NCI-H146 treated with DMSO at 0.1 percent for 48 hours (cell line): ENCODE results near the gene NAALADL2.
"Not testable (repeated sequence)": the region's sequence is repeated elsewhere in the genome, so short reads cannot be mapped to it uniquely, and the experiment has no call there.

Source experiments
- DNase-seq: peaks from one replicate; lab custom pipeline; 2025; ENCODE audit not compliant: unreplicated experiment; lab: John Stamatoyannopoulos, UW

Gene NAALADL2

DNA sequence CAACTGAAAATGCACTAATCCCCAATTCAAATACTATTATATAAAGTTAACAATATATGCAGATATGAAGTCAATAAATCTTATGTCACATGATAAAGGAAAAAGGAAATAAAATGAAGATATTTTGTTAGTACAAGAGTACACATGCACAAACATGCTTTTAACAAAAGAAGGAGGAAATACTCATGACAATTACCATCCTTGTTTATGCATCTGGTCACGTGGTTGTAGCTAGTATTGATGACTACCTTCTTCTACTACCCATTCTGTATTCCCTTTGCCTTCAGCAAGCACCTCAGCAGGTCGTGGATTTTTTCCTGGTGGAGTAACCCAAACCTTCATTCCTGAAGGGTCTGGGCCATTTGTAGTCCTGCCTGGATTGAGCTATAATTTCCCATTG, 669.6 kb downstream of the NAALADL2 start:
- not testable (repeated sequence) for DNase-seq

GRCh38 chr3:175535351-175535750, 676.2 kb downstream of the NAALADL2 start:
- no peak for DNase-seq

DNA sequence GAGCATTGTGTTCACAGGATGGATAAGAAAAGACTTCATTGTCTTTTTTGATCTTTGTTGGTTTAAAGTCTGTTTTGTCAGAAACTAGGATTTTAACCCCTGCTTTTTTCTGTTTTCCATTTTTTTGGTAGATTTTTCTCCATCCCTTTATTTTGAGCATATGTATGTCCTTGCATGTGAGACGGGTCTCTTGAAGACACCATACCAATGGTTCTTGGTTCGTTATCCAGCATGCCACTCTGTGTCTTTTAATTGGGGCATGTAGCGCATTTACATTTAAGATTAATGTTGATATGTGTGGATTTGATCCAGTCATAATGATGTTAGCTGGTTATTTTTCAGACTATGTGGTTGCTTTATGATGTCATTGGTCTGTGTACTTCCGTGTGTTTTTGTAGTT, 687.0 kb downstream of the NAALADL2 start:
- DNase-seq, result no peak

DNA sequence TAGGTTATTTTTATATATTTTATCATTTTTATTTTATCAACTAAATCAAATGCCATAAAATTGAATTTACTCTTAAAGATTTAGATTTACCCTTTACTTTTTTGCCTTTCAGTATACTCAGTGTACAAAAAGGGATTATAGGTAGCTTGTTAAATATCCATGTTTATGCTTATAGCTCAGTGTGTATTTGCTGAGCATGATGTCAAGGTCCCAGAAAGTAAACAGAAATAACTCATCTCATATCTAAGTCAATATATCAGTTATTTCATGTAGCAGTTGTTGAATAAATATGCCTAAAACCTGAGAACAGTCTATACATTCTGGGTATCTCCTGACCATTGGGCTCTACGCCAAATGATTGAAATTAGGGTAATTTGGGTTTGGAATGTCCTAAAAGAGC, 693.8 kb downstream of the NAALADL2 start:
- DNase-seq, result no peak

GRCh38 chr3:175554801-175555200, 695.7 kb downstream of the NAALADL2 start:
- DNase-seq, result no peak

GRCh38 chr3:175558261-175558660, 699.1 kb downstream of the NAALADL2 start:
- DNase-seq, result no peak

DNA sequence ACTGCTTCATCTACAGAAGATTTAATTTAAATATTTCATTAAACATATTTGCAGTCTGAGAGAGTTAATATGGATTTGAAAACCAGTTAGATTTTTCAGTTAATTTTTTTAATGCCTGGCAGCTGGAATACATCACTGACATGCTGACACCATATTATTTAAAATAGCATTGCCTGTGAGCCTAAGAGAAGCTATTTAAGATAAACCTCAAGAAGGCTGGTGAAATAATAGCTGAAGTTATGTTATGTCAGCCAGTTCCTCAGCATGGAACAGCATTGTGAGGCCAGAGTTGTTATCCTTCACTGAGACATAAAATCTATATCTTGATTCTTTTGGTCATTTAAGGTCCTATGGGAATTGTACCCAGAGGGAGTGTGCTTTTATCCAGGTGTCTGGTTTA, 705.2 kb downstream of the NAALADL2 start:
- DNase-seq, result no peak

DNA sequence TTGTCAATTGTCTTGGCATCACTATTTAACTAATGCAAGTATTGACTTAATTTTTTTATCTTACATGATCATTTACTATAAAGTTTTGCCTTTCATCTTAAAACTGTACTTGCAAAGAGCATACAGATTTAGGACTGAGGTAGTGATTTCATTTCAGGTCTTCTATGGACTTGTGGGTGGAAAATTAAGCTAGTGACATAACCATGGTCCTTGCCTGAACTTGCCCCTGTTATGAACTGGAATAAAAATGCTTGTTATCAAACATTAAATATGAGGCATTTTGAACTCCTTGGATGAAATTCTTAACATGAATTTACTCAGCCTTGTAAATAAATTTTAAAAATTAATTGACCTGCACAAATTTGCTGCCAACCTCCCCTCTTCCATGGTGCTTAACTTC, 712.0 kb downstream of the NAALADL2 start:
- DNase-seq, result no peak

DNA sequence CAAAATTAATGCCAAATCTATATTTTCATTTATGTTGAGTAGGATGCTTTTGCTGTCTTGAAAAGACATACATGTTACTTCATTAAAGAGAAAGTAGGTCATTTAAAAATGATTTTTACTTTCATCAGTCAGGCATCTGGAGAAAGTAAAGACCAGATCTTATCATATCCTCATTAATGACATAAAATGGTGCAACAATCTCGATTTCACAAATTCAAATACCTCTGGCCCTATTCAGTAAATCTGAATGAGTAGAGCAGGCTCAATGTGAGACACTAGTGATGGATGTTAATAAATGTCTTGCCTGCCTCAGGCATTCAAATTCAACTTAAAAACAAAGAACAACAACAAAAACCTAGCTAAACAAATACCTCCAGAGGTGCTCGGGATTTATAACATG, 714.1 kb downstream of the NAALADL2 start:
- no peak for DNase-seq

- DNase-seq, result no peak
Measured at GRCh38 chr3:175580318-175580717, 721.2 kb downstream of the NAALADL2 start.

- DNase-seq, result no peak
Measured at GRCh38 chr3:175585898-175586297, 726.8 kb downstream of the NAALADL2 start.

DNA sequence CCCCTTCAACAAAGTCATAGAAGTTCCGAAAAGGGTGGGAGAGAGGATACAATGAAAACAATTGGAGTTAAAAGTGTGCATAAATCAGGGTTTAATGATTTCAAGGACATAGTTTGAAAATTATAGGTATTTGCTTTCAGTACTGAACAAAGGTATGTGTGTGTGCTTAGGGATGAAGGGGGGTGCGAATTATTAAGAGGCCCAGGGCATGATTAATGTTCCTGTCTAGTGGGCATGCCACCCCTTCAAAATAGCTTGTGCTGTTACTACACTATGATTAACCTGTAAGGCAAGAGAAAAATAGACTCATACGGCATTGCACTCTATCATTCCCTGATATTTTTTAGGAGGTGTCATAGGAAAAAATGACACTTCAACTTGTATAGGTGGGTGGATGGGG, 731.6 kb downstream of the NAALADL2 start:
- no peak for DNase-seq

DNA sequence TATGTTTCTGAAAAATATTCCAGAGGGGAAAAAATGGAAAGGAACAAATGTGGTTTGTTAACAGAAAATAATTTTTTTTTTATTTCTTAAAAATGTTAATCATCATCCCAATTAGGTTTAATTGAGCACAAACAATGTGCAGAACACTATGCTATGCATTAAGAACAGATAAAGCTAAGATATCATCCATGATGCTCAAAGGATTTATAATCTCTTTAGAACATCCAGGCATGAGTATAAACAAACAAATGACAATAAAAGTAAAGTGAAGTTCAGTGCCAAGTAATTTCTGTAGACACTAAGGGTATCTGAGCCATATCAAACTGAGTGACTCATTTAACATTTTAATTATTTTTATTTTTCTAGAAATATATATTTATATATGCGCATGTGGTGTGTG, 732.2 kb downstream of the NAALADL2 start:
- DNase-seq, result no peak

GRCh38 chr3:175593331-175593730, 734.2 kb downstream of the NAALADL2 start:
- DNase-seq, result no peak

- DNase-seq, result no peak
Measured at GRCh38 chr3:175598740-175599139, 739.6 kb downstream of the NAALADL2 start.

DNA sequence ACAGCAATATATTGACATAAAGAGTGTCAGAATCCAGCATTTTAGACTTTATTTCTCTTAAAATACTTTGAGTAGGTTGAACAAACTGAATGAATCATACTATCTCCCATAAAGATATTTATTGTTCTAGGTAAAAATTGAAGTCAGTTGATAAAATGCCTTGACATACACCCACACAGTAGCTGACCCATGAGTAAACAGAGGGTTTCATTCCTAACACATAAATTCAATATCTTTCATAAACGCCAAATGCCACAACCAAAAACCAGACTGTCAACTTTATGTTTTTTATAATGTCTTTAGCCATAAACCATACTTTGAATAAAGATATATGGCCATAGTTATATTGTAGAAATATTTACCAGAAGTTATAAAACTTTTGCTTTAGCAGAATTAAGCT, 742.4 kb downstream of the NAALADL2 start:
- DNase-seq, result no peak

DNA sequence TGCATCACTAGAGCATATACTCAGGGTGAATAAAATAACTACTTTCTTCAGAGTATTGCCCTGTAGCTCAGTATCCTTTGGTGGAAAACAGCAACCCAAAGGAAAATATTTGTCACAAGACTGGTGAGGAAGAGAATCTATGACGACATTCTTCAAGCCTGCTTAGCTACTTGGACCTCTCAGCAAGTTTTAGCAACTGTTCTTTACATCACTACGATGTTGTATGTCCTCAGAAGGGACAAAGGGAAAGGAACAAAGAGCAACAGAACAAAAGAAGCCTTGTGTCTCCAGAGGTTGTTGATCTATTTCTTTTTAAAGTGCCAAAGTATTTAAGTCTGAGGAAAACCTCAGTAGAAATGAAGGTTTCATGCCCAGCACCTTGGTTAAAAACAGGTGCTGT, 746.7 kb downstream of the NAALADL2 start:
- DNase-seq, result no peak

DNA sequence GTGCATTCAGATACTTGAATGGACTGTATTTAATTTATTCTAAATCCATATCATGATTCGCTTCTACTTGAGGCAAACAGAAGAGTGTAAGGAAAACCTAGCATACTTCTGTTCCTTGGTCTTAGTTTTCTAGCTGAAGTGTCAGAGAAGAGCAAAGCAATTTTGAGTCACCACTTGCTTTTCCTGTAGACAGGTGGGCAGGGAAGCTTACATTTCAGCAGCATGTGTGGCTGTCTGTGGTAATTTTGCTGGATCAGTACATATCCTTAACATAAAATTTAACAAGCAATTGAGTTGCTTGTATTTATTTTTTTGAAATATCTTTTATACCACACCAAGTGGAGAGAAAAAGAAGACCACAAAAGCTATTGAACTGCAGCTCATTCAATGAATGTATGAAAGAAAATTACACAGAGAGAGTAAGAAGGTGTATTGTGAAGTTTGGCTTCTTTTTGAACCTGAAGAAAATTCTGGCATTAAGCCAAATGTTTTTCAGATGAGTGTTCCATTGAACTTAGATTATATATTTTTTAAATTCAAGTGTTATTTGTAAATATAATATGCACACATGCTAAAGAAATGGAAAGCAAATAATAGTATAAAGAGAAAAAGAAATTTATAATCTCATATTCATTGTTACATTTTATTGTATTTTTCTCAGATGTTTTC, 747.6 kb downstream of the NAALADL2 start:
- DNase-seq, result peak; percentile 38

GRCh38 chr3:175608356-175608755, 749.2 kb downstream of the NAALADL2 start:
- peak; percentile 88 for DNase-seq

DNA sequence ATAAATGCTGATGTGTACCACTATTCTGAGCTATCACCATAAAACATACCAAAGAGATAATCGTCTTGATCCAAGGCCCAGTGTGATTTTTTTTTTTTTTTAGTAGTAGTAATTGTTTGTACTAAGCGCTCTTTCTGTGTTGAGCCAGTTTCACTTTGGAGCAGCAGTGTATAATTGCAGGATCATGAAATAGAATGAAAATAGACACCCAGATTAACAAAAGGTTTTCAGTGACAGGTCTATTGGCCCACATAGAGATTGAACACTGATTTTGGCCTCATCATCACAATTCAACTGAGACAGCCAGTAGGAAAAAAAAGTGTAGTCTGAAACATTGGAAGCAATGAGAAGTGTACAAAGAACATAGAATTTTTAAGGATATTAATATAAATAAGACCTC, 749.8 kb downstream of the NAALADL2 start:
- peak; percentile 45 for DNase-seq

GRCh38 chr3:175612487-175613196, 753.5 kb downstream of the NAALADL2 start:
- DNase-seq, result no peak

- DNase-seq, result not testable (repeated sequence)
Measured at GRCh38 chr3:175614107-175614506, 755.0 kb downstream of the NAALADL2 start.

GRCh38 chr3:175617247-175617646, 758.1 kb downstream of the NAALADL2 start:
- DNase-seq, result no peak
